Mucosa of descending colon (tissue), 3 donors: ENCODE results near the gene UBE2Z. TPM values are rescaled to one million over a fixed set of nuclear protein-coding genes. Genes with fewer than 3 reads are reported as not detected.
A peak's percentile ranks its signal among the peaks of the same experiment; 100 is the strongest.
"Not testable (repeated sequence)": the region's sequence is repeated elsewhere in the genome, so short reads cannot be mapped to it uniquely, and the experiment has no call there.

Experiments
- ATAC-seq: fragments of 200-7000 bp; cut with Tn5 transposase; one replicate; pipeline ENCODE4 v1.9.1; 2020; ENCODE audit warnings: mild to moderate bottlenecking, moderate library complexity
- DNase-seq, 3 donors: peaks; one replicate each; pipeline ENCODE4 v3.0.0-alpha.2; 2020
- H3K36me3 ChIP-seq: fragments of 200-600 bp; one replicate; pipeline ENCODE4 v1.8.0; 2021; ENCODE audit warnings: low read depth, mild to moderate bottlenecking
- H3K4me1 ChIP-seq: fragments of 200-600 bp; one replicate; pipeline ENCODE4 v1.8.0; 2021; ENCODE audit warnings: low read depth, mild to moderate bottlenecking
- H3K4me3 ChIP-seq: fragments of 200-600 bp; one replicate; pipeline ENCODE4 v1.8.0; 2021; ENCODE audit warnings: mild to moderate bottlenecking
- H3K9me3 ChIP-seq: fragments of 200-600 bp; one replicate; pipeline ENCODE4 v1.8.0; 2021; ENCODE audit warnings: mild to moderate bottlenecking
- intact Hi-C, 2 donors: fragments of 100-400 bp; cut with DNase I in 1 of 2; cut with micrococcal nuclease in 1 of 2; formaldehyde crosslinking; loops; one replicate each; pipeline versions ENCODE4 v1.11.0 to v1.11.1; 2022; cut with DNase I, micrococcal nuclease
- total RNA-seq, 3 donors: library from RNA; stranded (reverse); fragmentation: NEBNext Ultra II Directional in 2 of 3; extraction: Animal tissue kit (Norgen Biotek cat#: 25700) in 2 of 3; gene quantifications; one replicate each; pipeline versions ENCODE4 v1.2.1 to v1.2.4, GENCODE V29; 2021 to 2023
- TF ChIP-seq, protein P1 (sequence below): fragments of 200-600 bp; IDR thresholded peaks from one replicate; pipeline ENCODE4 v1.8.0; 2022; ENCODE audit warnings: antibody characterized with exemption, mild to moderate bottlenecking
- donor health status: DM: no; HTN: no; CAD: no; lungs with moderate emphysema.
- donor health status: DM: no; HTN: no; CAD: no.
- donor health status: DM: no; HTN: yes; CAD: no.

The UBE2Z gene
- total RNA-seq, 3 donors from 2014 or later: 67.6 to 70.5 (median 68.1) TPM

GRCh38 chr17:48871035-48871550 lies 37.1 kb upstream of the UBE2Z start:
- H3K36me3 ChIP-seq: no peaks in the 10 kb centered on the region
- intact Hi-C loops: loop anchor here (5.0 to 10.0 kb wide), 2 partner anchors 196 to 199 kb away; no protein-coding TSS in a partner anchor
- no peaks in the 10 kb centered on the region for H3K9me3 ChIP-seq
- ATAC-seq: peak; percentile 8
- H3K4me1 ChIP-seq: peaks cover 52% of the 10 kb centered on the region
- no peak overlapping the region for H3K4me3 ChIP-seq
- TF ChIP-seq, protein P1, sequence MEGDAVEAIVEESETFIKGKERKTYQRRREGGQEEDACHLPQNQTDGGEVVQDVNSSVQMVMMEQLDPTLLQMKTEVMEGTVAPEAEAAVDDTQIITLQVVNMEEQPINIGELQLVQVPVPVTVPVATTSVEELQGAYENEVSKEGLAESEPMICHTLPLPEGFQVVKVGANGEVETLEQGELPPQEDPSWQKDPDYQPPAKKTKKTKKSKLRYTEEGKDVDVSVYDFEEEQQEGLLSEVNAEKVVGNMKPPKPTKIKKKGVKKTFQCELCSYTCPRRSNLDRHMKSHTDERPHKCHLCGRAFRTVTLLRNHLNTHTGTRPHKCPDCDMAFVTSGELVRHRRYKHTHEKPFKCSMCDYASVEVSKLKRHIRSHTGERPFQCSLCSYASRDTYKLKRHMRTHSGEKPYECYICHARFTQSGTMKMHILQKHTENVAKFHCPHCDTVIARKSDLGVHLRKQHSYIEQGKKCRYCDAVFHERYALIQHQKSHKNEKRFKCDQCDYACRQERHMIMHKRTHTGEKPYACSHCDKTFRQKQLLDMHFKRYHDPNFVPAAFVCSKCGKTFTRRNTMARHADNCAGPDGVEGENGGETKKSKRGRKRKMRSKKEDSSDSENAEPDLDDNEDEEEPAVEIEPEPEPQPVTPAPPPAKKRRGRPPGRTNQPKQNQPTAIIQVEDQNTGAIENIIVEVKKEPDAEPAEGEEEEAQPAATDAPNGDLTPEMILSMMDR: no peak
- DNase-seq: no peak

- DNase-seq (peak; percentile 76 to 87 (median 84)), ATAC-seq (peak; percentile 87)
- TF ChIP-seq, protein P1: no peak
- no peaks in the 10 kb centered on the region for H3K36me3 ChIP-seq
- intact Hi-C loops: loop anchor here (5.0 to 10.0 kb wide), 2 partner anchors 197 to 199 kb away; no protein-coding TSS in a partner anchor
- H3K4me3 ChIP-seq: no peak overlapping the region
- no peaks in the 10 kb centered on the region for H3K9me3 ChIP-seq
- H3K4me1 ChIP-seq: peaks cover 52% of the 10 kb centered on the region
These were observed 36.5 kb upstream of the UBE2Z start for GRCh38 chr17:48871551-48872351.

GRCh38 chr17:48872409-48872808 lies 35.8 kb upstream of the UBE2Z start:
- intact Hi-C loops: loop anchor here (5.0 to 10.0 kb wide), 2 partner anchors 198 to 200 kb away; no protein-coding TSS in a partner anchor
- DNase-seq, H3K36me3 ChIP-seq, H3K4me3 ChIP-seq, H3K9me3 ChIP-seq, ATAC-seq: not testable (repeated sequence)
- H3K4me1 ChIP-seq: peaks cover 55% of the 10 kb centered on the region

DNA sequence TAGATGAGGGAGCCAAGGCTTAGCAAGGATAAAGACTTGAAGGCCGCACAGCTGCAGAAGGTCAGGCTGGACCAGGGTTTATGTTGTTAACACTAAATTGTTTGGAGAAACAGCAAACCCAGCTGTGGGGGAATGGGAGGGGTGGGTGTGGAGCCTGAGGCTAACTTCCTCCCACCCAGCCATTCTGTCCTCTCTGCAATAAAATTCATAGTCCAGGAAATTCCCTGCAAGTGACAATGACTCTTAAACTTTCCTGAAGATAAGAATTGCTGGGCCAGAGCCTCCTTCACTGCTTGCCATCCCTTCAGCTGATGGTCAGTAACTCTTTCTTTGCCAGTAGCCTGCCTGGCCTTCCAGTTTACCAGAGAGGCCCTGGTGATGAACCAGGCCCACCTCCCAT lies 35.0 kb upstream of the UBE2Z start:
- peak; percentile 71 for ATAC-seq
- intact Hi-C loops: loop anchor here (5.0 to 10.0 kb wide), 2 partner anchors 198 to 201 kb away; no protein-coding TSS in a partner anchor
- Histone ChIP-seq H3K4me1 (peaks cover 59% of the 10 kb centered on the region), H3K4me3 (no peak overlapping the region), H3K9me3 (no peaks in the 10 kb centered on the region), H3K36me3 (no peaks in the 10 kb centered on the region)
- TF ChIP-seq, protein P1: no peak
- peak in 2 of 3 donors; percentile 62 to 79 for DNase-seq

DNA sequence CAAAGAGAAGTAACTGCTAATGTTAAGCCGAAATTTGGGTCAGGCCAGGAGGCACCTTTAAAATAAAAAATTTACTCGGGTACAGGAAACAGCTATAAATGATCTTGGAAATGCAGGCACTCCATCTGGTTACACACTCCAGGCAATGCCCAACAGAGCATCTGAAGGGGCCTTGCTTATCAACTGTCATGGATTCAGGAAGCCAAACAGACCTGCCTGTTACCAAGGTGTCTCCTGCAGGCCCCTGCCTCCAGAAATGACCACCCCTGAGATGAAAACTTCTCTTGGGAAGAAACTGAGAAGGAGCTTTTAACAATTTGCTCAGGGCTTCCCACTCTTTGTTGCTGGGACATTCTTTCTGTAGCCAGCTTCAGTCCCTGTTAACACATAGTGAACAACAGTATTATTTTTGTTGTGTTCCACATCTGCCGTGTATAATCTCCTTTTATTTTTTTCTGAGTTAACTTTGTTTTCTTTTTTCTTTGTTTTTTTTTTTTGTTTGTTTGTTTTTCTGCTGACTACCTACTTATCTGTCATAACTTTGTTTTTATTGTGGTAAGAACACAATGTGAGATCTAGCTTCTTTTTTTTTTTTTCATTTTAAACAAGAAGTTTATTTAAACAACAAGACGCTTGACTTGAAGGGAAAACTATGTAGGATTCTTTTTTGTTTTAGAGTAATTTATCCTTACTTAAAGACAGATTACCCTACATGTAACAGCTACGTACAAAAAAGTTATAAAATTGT lies 34.3 kb upstream of the UBE2Z start:
- ATAC-seq (peak; percentile 2), DNase-seq (no peak)
- Histone ChIP-seq H3K9me3 (no peaks in the 10 kb centered on the region), H3K36me3 (no peaks in the 10 kb centered on the region), H3K4me3 (no peak overlapping the region), H3K4me1 (peaks cover 57% of the 10 kb centered on the region)
- intact Hi-C loops: loop anchor here (5.0 to 10.0 kb wide), 2 partner anchors 199 to 202 kb away; no protein-coding TSS in a partner anchor
- TF ChIP-seq, protein P1: no peak
